ENCODE data around the gene ETV6. TPM values are rescaled to one million over a fixed set of nuclear protein-coding genes. Genes with fewer than 3 reads are reported as not detected.

ETV6 gene
- total RNA-seq, 1 experiment from 2014 or later: 89.1 TPM

DNA sequence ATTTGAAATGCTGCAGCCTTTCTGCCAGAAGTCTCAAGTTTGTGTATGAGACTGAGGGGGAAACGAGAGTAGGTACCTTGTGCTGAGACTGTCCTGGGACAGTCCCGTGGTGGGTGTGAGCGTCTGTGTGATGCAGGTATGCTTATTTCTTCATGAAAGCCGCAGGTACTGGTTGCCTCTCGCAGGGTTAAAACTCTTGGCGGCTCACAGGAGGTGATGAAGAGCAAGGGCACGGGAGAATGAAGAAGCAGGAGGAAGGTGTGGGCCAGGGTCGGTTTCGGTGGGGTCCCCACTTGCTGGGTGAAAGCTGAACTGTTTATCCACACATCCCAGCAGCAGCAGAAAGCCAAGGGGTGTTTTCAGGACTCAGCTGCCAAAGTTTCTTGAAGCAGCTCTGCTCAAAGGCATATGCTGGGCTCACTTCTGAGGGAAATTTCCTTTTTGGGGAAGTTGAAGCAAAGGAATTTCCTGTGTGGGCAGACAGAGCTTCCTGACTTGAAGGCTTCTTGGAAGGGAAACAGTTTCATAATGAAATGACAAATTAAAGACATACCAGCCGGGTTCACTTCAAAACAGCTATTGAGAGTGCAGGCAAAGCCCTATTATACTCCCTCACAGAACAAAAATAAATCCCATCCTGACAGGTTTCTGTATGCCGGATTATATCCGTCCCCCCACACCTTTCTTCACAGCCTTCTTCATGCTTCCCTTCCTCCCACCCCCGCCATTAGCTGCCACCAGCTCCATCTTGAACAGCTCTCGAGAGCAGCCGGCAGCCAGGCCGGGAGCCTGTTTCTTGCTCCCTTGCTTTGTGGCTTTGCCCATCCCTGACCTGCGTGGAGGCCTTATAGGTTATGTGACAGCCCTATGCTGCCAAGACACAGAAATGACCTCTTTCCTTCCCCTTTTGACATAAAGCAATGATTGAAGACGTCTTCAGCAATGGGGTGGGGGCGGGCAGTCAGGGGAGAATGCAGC is 116.6 kb downstream of the ETV6 start:
- no peaks in the 10 kb centered on the region for H3K27me3 Mint-ChIP-seq (ENCODE audit: unreplicated experiment)
- peaks cover 9% of the 10 kb centered on the region for H3K36me3 Mint-ChIP-seq (ENCODE audit: insufficient read depth, unreplicated experiment)
- intact Hi-C loops (cut with micrococcal nuclease; ENCODE audit: unreplicated experiment): no loop called here
- no peak for DNase-seq
- no TSS peak for BruUV-seq (replicated peaks)
- peaks cover 74% of the 10 kb centered on the region for H3K4me1 Mint-ChIP-seq (ENCODE audit: low read depth, unreplicated experiment)
- no peaks in the 10 kb centered on the region for H3K9me3 Mint-ChIP-seq (ENCODE audit: low read depth, unreplicated experiment)
- H3K27ac Mint-ChIP-seq (ENCODE audit: unreplicated experiment): no peak overlapping the region
- TF ChIP-seq, protein P1, sequence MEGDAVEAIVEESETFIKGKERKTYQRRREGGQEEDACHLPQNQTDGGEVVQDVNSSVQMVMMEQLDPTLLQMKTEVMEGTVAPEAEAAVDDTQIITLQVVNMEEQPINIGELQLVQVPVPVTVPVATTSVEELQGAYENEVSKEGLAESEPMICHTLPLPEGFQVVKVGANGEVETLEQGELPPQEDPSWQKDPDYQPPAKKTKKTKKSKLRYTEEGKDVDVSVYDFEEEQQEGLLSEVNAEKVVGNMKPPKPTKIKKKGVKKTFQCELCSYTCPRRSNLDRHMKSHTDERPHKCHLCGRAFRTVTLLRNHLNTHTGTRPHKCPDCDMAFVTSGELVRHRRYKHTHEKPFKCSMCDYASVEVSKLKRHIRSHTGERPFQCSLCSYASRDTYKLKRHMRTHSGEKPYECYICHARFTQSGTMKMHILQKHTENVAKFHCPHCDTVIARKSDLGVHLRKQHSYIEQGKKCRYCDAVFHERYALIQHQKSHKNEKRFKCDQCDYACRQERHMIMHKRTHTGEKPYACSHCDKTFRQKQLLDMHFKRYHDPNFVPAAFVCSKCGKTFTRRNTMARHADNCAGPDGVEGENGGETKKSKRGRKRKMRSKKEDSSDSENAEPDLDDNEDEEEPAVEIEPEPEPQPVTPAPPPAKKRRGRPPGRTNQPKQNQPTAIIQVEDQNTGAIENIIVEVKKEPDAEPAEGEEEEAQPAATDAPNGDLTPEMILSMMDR (IDR thresholded peaks at IDR 0.05; ENCODE audit: unreplicated experiment): no peak
- CTCF ChIA-PET: interaction anchor here (0.6 to 0.7 kb wide), 3 partner anchors 20 to 950 kb away, joined by 4 to 8 read pairs (median 5); no protein-coding TSS in a partner anchor
- no peak overlapping the region for H3K4me3 Mint-ChIP-seq (ENCODE audit: low read depth, unreplicated experiment)

DNA sequence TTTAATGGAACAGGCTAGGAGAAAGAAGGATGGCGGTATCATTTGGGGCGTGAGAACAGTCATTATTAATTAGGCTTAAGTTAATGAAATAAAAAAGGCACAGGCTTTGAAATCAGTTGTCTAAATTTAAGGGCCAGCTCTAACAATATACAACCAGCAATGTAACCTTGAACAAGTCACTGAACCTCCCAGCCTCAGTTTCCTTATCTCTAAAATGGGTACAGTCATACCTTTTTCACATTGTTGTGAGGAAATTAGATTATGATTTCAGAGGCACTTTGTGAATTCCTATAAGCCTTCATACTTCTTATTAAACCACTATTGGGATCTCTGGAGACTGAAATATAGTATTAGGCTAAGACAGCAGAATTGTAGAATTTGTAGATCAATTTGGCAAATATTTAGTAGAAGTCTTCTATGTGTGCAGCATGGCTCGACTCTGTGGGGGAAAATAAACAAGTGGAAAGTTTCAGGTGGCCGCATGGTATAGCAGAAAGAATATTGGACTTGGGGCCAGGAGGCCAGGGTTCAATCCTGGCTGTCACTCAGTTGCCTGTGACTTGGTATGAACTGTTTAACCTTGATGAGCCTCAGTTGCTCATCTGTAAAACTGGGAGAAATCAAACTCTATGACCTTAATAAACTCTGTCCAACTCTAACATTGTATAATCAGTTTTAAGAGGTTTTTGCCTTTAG is 117.7 kb downstream of the ETV6 start:
- no peaks in the 10 kb centered on the region for H3K9me3 Mint-ChIP-seq (ENCODE audit: low read depth, unreplicated experiment)
- intact Hi-C loops (cut with micrococcal nuclease; ENCODE audit: unreplicated experiment): no loop called here
- H3K4me1 Mint-ChIP-seq (ENCODE audit: low read depth, unreplicated experiment): peaks cover 78% of the 10 kb centered on the region

DNA sequence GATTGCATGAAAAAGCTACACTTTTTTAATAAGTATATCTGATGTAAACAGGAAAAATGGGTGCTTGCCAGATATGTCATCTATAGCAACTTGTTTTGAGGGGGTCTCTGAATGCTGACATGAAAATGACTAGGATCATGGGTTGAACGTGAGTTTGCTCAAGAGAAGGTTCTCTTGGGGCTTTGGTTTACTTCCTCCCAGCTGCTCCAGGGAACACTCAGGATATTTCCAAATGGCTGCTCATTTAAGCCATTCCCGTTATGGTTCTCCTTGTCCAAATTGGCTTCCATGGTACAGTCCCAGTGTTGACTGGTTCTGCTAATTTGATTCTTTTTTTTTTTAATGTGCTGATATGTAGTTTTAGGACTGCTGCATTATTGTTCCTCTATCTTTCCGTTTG is 118.3 kb downstream of the ETV6 start:
- Mint-ChIP-seq H3K36me3 (ENCODE audit: insufficient read depth, unreplicated experiment) (peaks cover 9% of the 10 kb centered on the region), H3K9me3 (ENCODE audit: low read depth, unreplicated experiment) (no peaks in the 10 kb centered on the region), H3K27me3 (ENCODE audit: unreplicated experiment) (no peaks in the 10 kb centered on the region), H3K27ac (ENCODE audit: unreplicated experiment) (no peak overlapping the region), H3K4me3 (ENCODE audit: low read depth, unreplicated experiment) (no peak overlapping the region), H3K4me1 (ENCODE audit: low read depth, unreplicated experiment) (peaks cover 78% of the 10 kb centered on the region)
- no peak for DNase-seq
- CTCF ChIA-PET: no interaction called here
- TF ChIP-seq, protein P1 (IDR thresholded peaks at IDR 0.05; ENCODE audit: unreplicated experiment): no peak
- BruUV-seq (replicated peaks): no TSS peak
- intact Hi-C loops (cut with micrococcal nuclease; ENCODE audit: unreplicated experiment): no loop called here

More for the DNA sequence above, 117.7 kb downstream of the ETV6 start:
- Mint-ChIP-seq H3K36me3 (ENCODE audit: insufficient read depth, unreplicated experiment) (peaks cover 9% of the 10 kb centered on the region), H3K27me3 (ENCODE audit: unreplicated experiment) (no peaks in the 10 kb centered on the region), H3K4me3 (ENCODE audit: low read depth, unreplicated experiment) (no peak overlapping the region), H3K27ac (ENCODE audit: unreplicated experiment) (no peak overlapping the region)
- no peak for DNase-seq
- TF ChIP-seq, protein P1 (IDR thresholded peaks at IDR 0.05; ENCODE audit: unreplicated experiment): no peak
- CTCF ChIA-PET: interaction anchor here (0.6 to 0.7 kb wide), 2 partner anchors 21 to 319 kb away, joined by 4 to 5 read pairs; no protein-coding TSS in a partner anchor
- BruUV-seq (replicated peaks): no TSS peak

DNA sequence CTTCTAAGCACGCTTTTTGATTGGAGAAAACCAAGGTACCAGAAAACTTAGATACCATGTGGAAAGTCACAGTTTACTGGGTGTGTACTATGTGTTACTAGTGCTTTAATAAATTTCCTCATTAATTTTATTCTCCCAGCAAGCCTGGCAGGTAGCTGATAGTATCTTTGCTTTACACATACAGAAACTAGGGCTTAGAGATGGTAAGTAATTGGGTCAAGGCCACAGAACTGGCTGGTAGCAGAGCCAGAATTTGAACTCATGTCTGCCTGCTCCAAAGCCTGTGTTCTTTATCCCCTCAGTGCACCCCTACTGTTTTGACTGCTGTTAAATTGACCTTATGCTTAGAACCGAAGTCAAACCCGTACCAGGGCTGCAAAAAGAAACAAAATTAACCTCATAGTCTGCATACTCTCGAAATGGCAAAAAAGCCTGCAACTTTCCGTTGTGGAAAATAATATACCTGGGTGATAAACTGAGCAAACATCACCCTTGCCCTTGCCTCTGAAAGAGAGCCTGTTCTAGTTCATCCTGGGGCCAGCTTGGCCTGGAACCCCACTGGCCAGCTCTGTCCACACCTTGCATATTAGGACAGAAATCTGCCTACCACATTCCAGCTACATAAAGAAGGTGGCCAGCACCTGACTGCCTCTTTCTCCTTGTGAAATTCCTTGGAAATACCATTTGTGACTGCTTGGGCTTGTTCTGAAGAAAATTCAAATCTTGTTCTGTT is 118.9 kb downstream of the ETV6 start:
- Mint-ChIP-seq H3K36me3 (ENCODE audit: insufficient read depth, unreplicated experiment) (peaks cover 9% of the 10 kb centered on the region), H3K4me1 (ENCODE audit: low read depth, unreplicated experiment) (peaks cover 74% of the 10 kb centered on the region), H3K9me3 (ENCODE audit: low read depth, unreplicated experiment) (no peaks in the 10 kb centered on the region), H3K27me3 (ENCODE audit: unreplicated experiment) (no peaks in the 10 kb centered on the region), H3K4me3 (ENCODE audit: low read depth, unreplicated experiment) (no peak overlapping the region), H3K27ac (ENCODE audit: unreplicated experiment) (no peak overlapping the region)
- TF ChIP-seq, protein P1 (IDR thresholded peaks at IDR 0.05; ENCODE audit: unreplicated experiment): no peak
- CTCF ChIA-PET: interaction anchor here (0.7 kb wide), 1 partner anchor 42 kb away, joined by 6 read pairs; no protein-coding TSS in a partner anchor
- DNase-seq: peak; percentile 41
- no TSS peak for BruUV-seq (replicated peaks)
- intact Hi-C loops (cut with micrococcal nuclease; ENCODE audit: unreplicated experiment): no loop called here

Data from Calu3 (cell line).